ENCODE data around the gene DHX8.
A peak's percentile ranks its signal among the peaks of the same experiment; 100 is the strongest.

The DHX8 gene

GRCh38 chr17:43531082-43531378 lies 47.3 kb downstream of the DHX8 start:
- Histone ChIP-seq H3K27ac (ENCODE audit: low read depth, low read length) (no peak overlapping the region), H3K27me3 (ENCODE audit: control insufficient read depth, insufficient read depth, low read length) (no peaks in the 10 kb centered on the region), H3K4me1 (ENCODE audit: control insufficient read depth, insufficient read depth, low read length) (peaks cover 9% of the 10 kb centered on the region), H3K4me3 (ENCODE audit: low read length) (no peak overlapping the region), H3K9ac (ENCODE audit: low read length) (no peak overlapping the region), H3K36me3 (ENCODE audit: control insufficient read depth, insufficient read depth, low read length) (peaks cover 7% of the 10 kb centered on the region)

- no peak overlapping the region for H3K27ac ChIP-seq (ENCODE audit: low read depth, low read length)
- no peaks in the 10 kb centered on the region for H3K27me3 ChIP-seq (ENCODE audit: control insufficient read depth, insufficient read depth, low read length)
- no peaks in the 10 kb centered on the region for H3K36me3 ChIP-seq (ENCODE audit: control insufficient read depth, insufficient read depth, low read length)
- no peak overlapping the region for H3K4me3 ChIP-seq (ENCODE audit: low read length)
- H3K9ac ChIP-seq (ENCODE audit: low read length): no peak overlapping the region
- H3K4me1 ChIP-seq (ENCODE audit: control insufficient read depth, insufficient read depth, low read length): peaks cover 9% of the 10 kb centered on the region
These were observed 48.2 kb downstream of the DHX8 start for GRCh38 chr17:43531955-43532354.

- no peaks in the 10 kb centered on the region for H3K27me3 ChIP-seq (ENCODE audit: control insufficient read depth, insufficient read depth, low read length)
- no peak overlapping the region for H3K9ac ChIP-seq (ENCODE audit: low read length)
These were observed 48.8 kb downstream of the DHX8 start for GRCh38 chr17:43532581-43532980.

GRCh38 chr17:43533699-43534098 lies 49.9 kb downstream of the DHX8 start:
- Histone ChIP-seq H3K4me3 (ENCODE audit: low read length) (no peak overlapping the region), H3K36me3 (ENCODE audit: control insufficient read depth, insufficient read depth, low read length) (no peaks in the 10 kb centered on the region), H3K27ac (ENCODE audit: low read depth, low read length) (no peak overlapping the region), H3K9ac (ENCODE audit: low read length) (no peak overlapping the region), H3K27me3 (ENCODE audit: control insufficient read depth, insufficient read depth, low read length) (no peaks in the 10 kb centered on the region), H3K4me1 (ENCODE audit: control insufficient read depth, insufficient read depth, low read length) (peaks cover 9% of the 10 kb centered on the region)

More at GRCh38 chr17:43532581-43532980, 48.8 kb downstream of the DHX8 start:
- H3K36me3 ChIP-seq (ENCODE audit: control insufficient read depth, insufficient read depth, low read length): no peaks in the 10 kb centered on the region
- no peak overlapping the region for H3K27ac ChIP-seq (ENCODE audit: low read depth, low read length)
- H3K4me3 ChIP-seq (ENCODE audit: low read length): no peak overlapping the region
- peaks cover 9% of the 10 kb centered on the region for H3K4me1 ChIP-seq (ENCODE audit: control insufficient read depth, insufficient read depth, low read length)

GRCh38 chr17:43534909-43535308 lies 51.1 kb downstream of the DHX8 start:
- H3K4me1 ChIP-seq (ENCODE audit: control insufficient read depth, insufficient read depth, low read length): peaks cover 9% of the 10 kb centered on the region
- no peak overlapping the region for H3K9ac ChIP-seq (ENCODE audit: low read length)
- no peaks in the 10 kb centered on the region for H3K36me3 ChIP-seq (ENCODE audit: control insufficient read depth, insufficient read depth, low read length)
- no peak overlapping the region for H3K27ac ChIP-seq (ENCODE audit: low read depth, low read length)
- no peaks in the 10 kb centered on the region for H3K27me3 ChIP-seq (ENCODE audit: control insufficient read depth, insufficient read depth, low read length)
- H3K4me3 ChIP-seq (ENCODE audit: low read length): no peak overlapping the region

DNA sequence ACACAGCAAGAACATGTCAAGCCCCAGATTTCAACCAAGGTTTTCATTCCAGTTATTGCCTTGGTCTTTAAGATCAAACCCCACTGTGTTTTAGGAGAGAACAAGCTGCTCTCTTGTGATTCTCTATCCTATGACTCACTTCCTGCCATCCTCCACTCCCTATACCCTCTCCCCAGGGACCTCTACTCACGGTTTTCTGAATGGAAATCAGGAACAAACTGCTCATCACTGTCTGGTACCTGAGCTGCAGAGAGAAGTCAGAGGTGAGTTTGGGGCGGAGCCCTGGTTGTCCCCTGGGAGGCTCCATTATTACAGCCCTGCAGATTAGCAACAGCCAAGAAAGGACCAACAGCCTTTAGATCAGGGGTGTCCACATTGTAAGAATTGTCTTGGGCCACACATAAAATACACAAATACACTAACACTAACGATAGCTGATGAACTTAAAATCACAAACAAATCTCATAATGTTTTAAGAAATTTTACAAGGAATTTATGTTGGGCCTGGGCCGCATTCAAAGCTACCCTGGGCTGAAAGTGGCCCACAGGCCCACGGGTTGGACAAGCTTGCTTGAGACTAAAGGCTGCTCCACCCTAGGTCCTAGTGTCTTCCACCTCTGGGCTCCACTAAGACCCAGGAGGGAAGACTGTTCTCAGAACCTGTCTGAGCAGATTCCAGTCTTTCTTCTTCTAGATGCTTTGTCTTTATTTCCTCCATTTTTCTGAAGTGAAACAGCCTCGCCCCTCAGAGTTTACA lies 52.6 kb downstream of the DHX8 start:
- H3K27ac ChIP-seq (ENCODE audit: low read depth, low read length): no peak overlapping the region
- no peak overlapping the region for H3K9ac ChIP-seq (ENCODE audit: low read length)
- H3K4me1 ChIP-seq (ENCODE audit: control insufficient read depth, insufficient read depth, low read length): no peaks in the 10 kb centered on the region
- H3K36me3 ChIP-seq (ENCODE audit: control insufficient read depth, insufficient read depth, low read length): no peaks in the 10 kb centered on the region
- no peak overlapping the region for H3K4me3 ChIP-seq (ENCODE audit: low read length)
- H3K27me3 ChIP-seq (ENCODE audit: control insufficient read depth, insufficient read depth, low read length): no peaks in the 10 kb centered on the region

- H3K4me3 ChIP-seq (ENCODE audit: low read length): no peak overlapping the region
- H3K27ac ChIP-seq (ENCODE audit: low read depth, low read length): no peak overlapping the region
- no peak overlapping the region for H3K9ac ChIP-seq (ENCODE audit: low read length)
- H3K36me3 ChIP-seq (ENCODE audit: control insufficient read depth, insufficient read depth, low read length): no peaks in the 10 kb centered on the region
- H3K27me3 ChIP-seq (ENCODE audit: control insufficient read depth, insufficient read depth, low read length): no peaks in the 10 kb centered on the region
- H3K4me1 ChIP-seq (ENCODE audit: control insufficient read depth, insufficient read depth, low read length): no peaks in the 10 kb centered on the region
These were observed 57.3 kb downstream of the DHX8 start for GRCh38 chr17:43540821-43541674.

GRCh38 chr17:43542859-43543258 lies 59.1 kb downstream of the DHX8 start:
- Histone ChIP-seq H3K4me1 (ENCODE audit: control insufficient read depth, insufficient read depth, low read length) (peaks cover 5% of the 10 kb centered on the region), H3K9ac (ENCODE audit: low read length) (no peak overlapping the region), H3K27ac (ENCODE audit: low read depth, low read length) (no peak overlapping the region), H3K36me3 (ENCODE audit: control insufficient read depth, insufficient read depth, low read length) (no peaks in the 10 kb centered on the region), H3K27me3 (ENCODE audit: control insufficient read depth, insufficient read depth, low read length) (peaks cover 4% of the 10 kb centered on the region), H3K4me3 (ENCODE audit: low read length) (no peak overlapping the region)

GRCh38 chr17:43543300-43543699 lies 59.5 kb downstream of the DHX8 start:
- Histone ChIP-seq H3K27me3 (ENCODE audit: control insufficient read depth, insufficient read depth, low read length) (peaks cover 4% of the 10 kb centered on the region), H3K36me3 (ENCODE audit: control insufficient read depth, insufficient read depth, low read length) (no peaks in the 10 kb centered on the region)

DNA sequence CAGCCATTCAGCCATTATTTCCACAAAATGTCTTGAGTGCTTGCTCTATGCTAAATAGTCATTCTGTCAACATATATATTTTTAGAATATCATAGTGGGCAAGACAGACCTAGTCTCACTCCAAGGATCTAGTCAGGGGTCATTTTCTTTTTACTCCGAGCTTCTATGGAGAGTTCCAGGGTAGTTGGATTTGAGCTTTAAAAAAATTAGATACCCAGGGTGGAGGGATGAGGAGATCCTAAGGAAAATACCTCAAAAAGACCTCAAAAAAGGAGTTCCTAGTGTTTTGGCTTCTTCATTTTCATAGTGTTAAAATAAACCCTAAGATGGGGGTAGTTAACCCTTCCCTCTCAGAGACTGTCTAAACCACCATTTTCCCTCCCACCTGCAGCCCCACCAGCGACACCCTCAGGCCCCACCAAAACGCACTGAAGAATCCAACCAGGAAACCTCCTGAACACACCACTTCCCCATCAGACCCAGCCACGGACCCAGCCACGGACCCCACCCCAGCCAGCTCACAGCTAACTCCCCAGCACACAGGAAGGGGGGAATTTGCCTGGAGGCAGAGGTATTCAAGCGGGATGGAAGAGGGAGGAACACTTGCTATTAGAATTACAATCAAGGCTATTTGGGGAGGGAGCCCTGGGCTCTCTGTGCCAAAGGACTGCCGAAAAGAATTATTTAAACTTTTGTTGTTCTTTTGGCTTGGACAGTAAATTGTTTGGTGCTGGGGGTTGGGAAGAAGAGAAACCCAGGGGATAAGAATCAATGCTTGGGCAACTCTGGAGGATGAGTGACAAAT lies 60.2 kb downstream of the DHX8 start:
- Histone ChIP-seq H3K27me3 (ENCODE audit: control insufficient read depth, insufficient read depth, low read length) (peaks cover 4% of the 10 kb centered on the region), H3K4me1 (ENCODE audit: control insufficient read depth, insufficient read depth, low read length) (peaks cover 5% of the 10 kb centered on the region), H3K4me3 (ENCODE audit: low read length) (no peak overlapping the region), H3K9ac (ENCODE audit: low read length) (no peak overlapping the region), H3K36me3 (ENCODE audit: control insufficient read depth, insufficient read depth, low read length) (no peaks in the 10 kb centered on the region), H3K27ac (ENCODE audit: low read depth, low read length) (no peak overlapping the region)

More at GRCh38 chr17:43543300-43543699, 59.5 kb downstream of the DHX8 start:
- no peak overlapping the region for H3K4me3 ChIP-seq (ENCODE audit: low read length)
- H3K27ac ChIP-seq (ENCODE audit: low read depth, low read length): no peak overlapping the region
- peaks cover 5% of the 10 kb centered on the region for H3K4me1 ChIP-seq (ENCODE audit: control insufficient read depth, insufficient read depth, low read length)
- no peak overlapping the region for H3K9ac ChIP-seq (ENCODE audit: low read length)

GRCh38 chr17:43545383-43545632 lies 61.5 kb downstream of the DHX8 start:
- Histone ChIP-seq H3K27me3 (ENCODE audit: control insufficient read depth, insufficient read depth, low read length) (peaks cover 4% of the 10 kb centered on the region), H3K27ac (ENCODE audit: low read depth, low read length) (no peak overlapping the region), H3K36me3 (ENCODE audit: control insufficient read depth, insufficient read depth, low read length) (no peaks in the 10 kb centered on the region), H3K4me1 (ENCODE audit: control insufficient read depth, insufficient read depth, low read length) (peaks cover 5% of the 10 kb centered on the region), H3K4me3 (ENCODE audit: low read length) (peak overlapping the region; percentile 66), H3K9ac (ENCODE audit: low read length) (no peak overlapping the region)

- Histone ChIP-seq H3K4me3 (ENCODE audit: low read length) (peak within 1 kb of the TSS; percentile 66), H3K27me3 (ENCODE audit: control insufficient read depth, insufficient read depth, low read length) (peaks cover 4% of the 10 kb centered on the region), H3K4me1 (ENCODE audit: control insufficient read depth, insufficient read depth, low read length) (peaks cover 5% of the 10 kb centered on the region), H3K27ac (ENCODE audit: low read depth, low read length) (no peak within 1 kb of the TSS), H3K9ac (ENCODE audit: low read length) (no peak within 1 kb of the TSS), H3K36me3 (ENCODE audit: control insufficient read depth, insufficient read depth, low read length) (no peaks in the 10 kb centered on the region)
These were observed 62.8 kb downstream of the DHX8 start, which contains the start of gene ETV4 for GRCh38 chr17:43546319-43547188. Gene ETV4, minus strand, starts transcription at chr17:43546340. Its CDS starts 723 bp downstream, at chr17:43545617.
